Measurements from ENCODE around the gene FOXO3. TPM values are rescaled to one million over a fixed set of nuclear protein-coding genes. Genes with fewer than 3 reads are reported as not detected.

The FOXO3 gene
- total and polyA plus RNA-seq, 2 of the 8 experiments (the other 6 are each of a cell fraction or from before 2014, with no cell fraction given), result 13.1 to 19.3 TPM

GRCh38 chr6:108568101-108568500 lies 7.4 kb downstream of the FOXO3 start:
- POLR2A ChIA-PET (ENCODE audit: partially characterized antibody), result interaction anchor here (1.2 to 1.4 kb wide), 2 partner anchors 20 to 30 kb away, joined by 4 read pairs; no protein-coding TSS in a partner anchor
- CTCF ChIA-PET (ENCODE audit: partially characterized antibody), result interaction anchor here (1.0 to 1.2 kb wide), 5 partner anchors 26 to 270 kb away, joined by 3 read pairs; no protein-coding TSS in a partner anchor

More at GRCh38 chr6:108568101-108568500, 7.4 kb downstream of the FOXO3 start:
- 90% methylated on average over 4 of the region's 5 CpGs; no CpG with 5 or more reads in 1 of the 2 experiments for WGBS, 2 experiments (ENCODE audit: extremely low coverage in 1 of 2, insufficient coverage in 1 of 2, insufficient read length in 1 of 2, insufficient replicate concordance in 2 of 2, low coverage in 1 of 2, low lambda C conversion rate in 2 of 2, missing lambda C conversion rate in 1 of 2)
- peaks cover 4 to 8% of the 10 kb centered on the region in 2 experiments for H4K20me1 ChIP-seq (replicated peaks in 1 of 2; ENCODE audit: control insufficient read depth in 1 of 2, insufficient read depth in 2 of 2, low read length in 2 of 2)
- H3K4me2 ChIP-seq (ENCODE audit: insufficient read depth in 1 of 2, low read depth in 2 of 2, low read length in 2 of 2), result no peak overlapping the region
- H3K79me1 ChIP-seq (ENCODE audit: low read depth, low read length), result peaks cover 3% of the 10 kb centered on the region; the same call in 1 of the 2 replicates
- no peak overlapping the region for H3K4ac ChIP-seq (replicated peaks; ENCODE audit: insufficient read length, low read depth, low read length)
- no peak overlapping the region for H3K23ac ChIP-seq (ENCODE audit: insufficient read length)
- H3K79me2 ChIP-seq (ENCODE audit: control insufficient read depth in 1 of 2, insufficient read depth in 2 of 2, low read length in 2 of 2), result peaks cover 3 to 85% of the 10 kb centered on the region in 2 experiments
- H3K4me3 ChIP-seq (ENCODE audit: extremely low read depth in 1 of 4, insufficient read depth in 2 of 4, low read depth in 3 of 4, low read length in 4 of 4), result no peak overlapping the region
- no peak overlapping the region for H2AK5ac ChIP-seq (ENCODE audit: low read depth, low read length)
- no peak overlapping the region for H3K9ac ChIP-seq (replicated peaks in 1 of 4; ENCODE audit: extremely low read depth in 1 of 4, low read depth in 3 of 4, low read length in 3 of 4)
- no peak overlapping the region for H3K56ac ChIP-seq (replicated peaks; ENCODE audit: insufficient read length, low read depth, low read length)
- H3K4me1 ChIP-seq (replicated peaks in 1 of 4; ENCODE audit: control insufficient read depth in 3 of 4, insufficient read depth in 4 of 4, low read length in 3 of 4), result peaks cover 0 to 5% (median under 1%) of the 10 kb centered on the region in 4 experiments; a peak in 3 of 7 replicates
- no peak for DNase-seq (ENCODE audit: low read depth in 1 of 2, low spot score in 2 of 2)
- H4K5ac ChIP-seq (ENCODE audit: insufficient read length, low read depth, low read length), result no peak overlapping the region
- no peak overlapping the region for H2AFZ ChIP-seq (ENCODE audit: low read length)
- H3K36me3 ChIP-seq (ENCODE audit: control insufficient read depth in 2 of 4, insufficient read depth in 4 of 4, low read length in 3 of 4), result peaks cover 0 to 7% (median 3%) of the 10 kb centered on the region in 4 experiments; a peak in 4 of 8 replicates
- H3K23me2 ChIP-seq (ENCODE audit: low read depth, low read length), result no peaks in the 10 kb centered on the region
- no peak overlapping the region for H2BK5ac ChIP-seq (ENCODE audit: low read depth, low read length)
- H3K18ac ChIP-seq (ENCODE audit: extremely low read depth, low read length), result no peak overlapping the region
- H2BK12ac ChIP-seq (ENCODE audit: low read depth, low read length), result no peak overlapping the region
- no peaks in the 10 kb centered on the region for H3K27me3 ChIP-seq (replicated peaks in 1 of 4; ENCODE audit: control insufficient read depth in 3 of 4, extremely low read depth in 1 of 4, insufficient read depth in 3 of 4, low read length in 3 of 4)
- no peak overlapping the region for H3K27ac ChIP-seq (ENCODE audit: low read depth, low read length)
- H2BK20ac ChIP-seq (ENCODE audit: low read length), result no peak overlapping the region
- no peak for TF ChIP-seq CBX5 (IDR thresholded peaks at IDR 0.05; ENCODE audit: low read depth, low read length)
- TF ChIP-seq, protein P1, sequence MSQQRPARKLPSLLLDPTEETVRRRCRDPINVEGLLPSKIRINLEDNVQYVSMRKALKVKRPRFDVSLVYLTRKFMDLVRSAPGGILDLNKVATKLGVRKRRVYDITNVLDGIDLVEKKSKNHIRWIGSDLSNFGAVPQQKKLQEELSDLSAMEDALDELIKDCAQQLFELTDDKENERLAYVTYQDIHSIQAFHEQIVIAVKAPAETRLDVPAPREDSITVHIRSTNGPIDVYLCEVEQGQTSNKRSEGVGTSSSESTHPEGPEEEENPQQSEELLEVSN (IDR thresholded peaks at IDR 0.05), result no peak
- TF ChIP-seq POLR2AphosphoS5 (IDR thresholded peaks at IDR 0.05; ENCODE audit: low read depth, low read length), result no peak
- no peak for TF ChIP-seq CBX8 (IDR thresholded peaks at IDR 0.05; ENCODE audit: borderline replicate concordance, low read depth, low read length)
- TF ChIP-seq NRF1 (IDR thresholded peaks at IDR 0.05; ENCODE audit: low read depth, low read length), result no peak
- TF ChIP-seq SUZ12 (IDR thresholded peaks at IDR 0.05; ENCODE audit: low read length), result no peak
- no peak for TF ChIP-seq SIRT6 (IDR thresholded peaks at IDR 0.05; ENCODE audit: low read length)
- no peak for TF ChIP-seq RFX5 (IDR thresholded peaks at IDR 0.05; ENCODE audit: borderline replicate concordance, low read depth, low read length)
- TF ChIP-seq, protein P2, sequence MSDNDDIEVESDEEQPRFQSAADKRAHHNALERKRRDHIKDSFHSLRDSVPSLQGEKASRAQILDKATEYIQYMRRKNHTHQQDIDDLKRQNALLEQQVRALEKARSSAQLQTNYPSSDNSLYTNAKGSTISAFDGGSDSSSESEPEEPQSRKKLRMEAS (IDR thresholded peaks at IDR 0.05), result no peak
- TF ChIP-seq JUN (IDR thresholded peaks at IDR 0.05; ENCODE audit: low read depth, low read length), result no peak
- no peak for TF ChIP-seq ATF3 (IDR thresholded peaks at IDR 0.05; ENCODE audit: insufficient read depth, low read depth, low read length)
- H3K14ac ChIP-seq (ENCODE audit: insufficient read length), result no peak overlapping the region
- no peak overlapping the region for H2BK120ac ChIP-seq (replicated peaks; ENCODE audit: low read depth, low read length)
- FAIRE-seq, result no peak
- H4K8ac ChIP-seq (ENCODE audit: extremely low read depth, insufficient read depth, low read length), result no peak overlapping the region
- no peak overlapping the region for H2BK15ac ChIP-seq (ENCODE audit: low read length)
- no peak overlapping the region for H4K91ac ChIP-seq (replicated peaks; ENCODE audit: insufficient read length, low read length)
- no peaks in the 10 kb centered on the region for H3K9me3 ChIP-seq (ENCODE audit: insufficient read depth in 2 of 2, low read depth in 1 of 2, low read length in 1 of 2)
